Right atrium auricular region (tissue), 2 donors: ENCODE data around the gene STXBP2. TPM values are rescaled to one million over a fixed set of nuclear protein-coding genes. Genes with fewer than 3 reads are reported as not detected.

ENCODE experiments used
- DNase-seq: peaks from one replicate; pipeline ENCODE4 v3.0.0-alpha.2; 2019; ENCODE audit warnings: low spot score
- H3K27ac ChIP-seq, 2 donors: fragments of 200-600 bp; sonication (generic); 1 replicate in 1 of 2; 2 replicates in 1 of 2; pipeline ENCODE4 v1.5.1; 2016 to 2019
- H3K27me3 ChIP-seq, 2 donors: fragments of 200-600 bp; sonication (generic); one replicate each; pipeline versions ENCODE4 v1.5.1 to v1.6.0; 2017 to 2019
- H3K36me3 ChIP-seq: fragments of 200-600 bp; sonication (generic); one replicate; pipeline ENCODE4 v1.5.1; 2016
- H3K4me1 ChIP-seq, 2 donors: fragments of 200-600 bp; sonication (generic); one replicate each; pipeline versions ENCODE4 v1.5.1 to v1.6.0; 2017 to 2019
- H3K4me3 ChIP-seq, 2 donors: fragments of 200-600 bp; sonication (generic); 1 replicate in 1 of 2; 2 replicates in 1 of 2; pipeline ENCODE4 v1.5.1; 2017 to 2019; ENCODE audit warnings: mild to moderate bottlenecking in 1 of 2, moderate library complexity in 1 of 2
- H3K9me3 ChIP-seq, 2 donors: fragments of 200-600 bp; sonication (generic); one replicate each; pipeline ENCODE4 v1.5.1; 2019
- CTCF ChIP-seq, 2 donors: fragments of 200-600 bp; sonication (generic); IDR thresholded peaks; one replicate each; pipeline ENCODE4 v1.5.1; 2019; ENCODE audit warnings: antibody characterized with exemption in 2 of 2
- total RNA-seq, 2 donors: library from RNA; depleted of rRNA; stranded (reverse); fragments of >200 nt; gene quantifications; one replicate each; pipeline ENCODE4 v1.1.0, GENCODE V29; 2016

STXBP2 gene
- total RNA-seq, 2 donors from 2014 or later = 6.4 to 14.9 TPM

GRCh38 chr19:7685546-7686445 lies 48.9 kb downstream of the STXBP2 start:
- no peaks in the 10 kb centered on the region for H3K27me3 ChIP-seq
- no peak for DNase-seq
- H3K36me3 ChIP-seq = peaks cover 11% of the 10 kb centered on the region
- H3K4me1 ChIP-seq = peaks cover 0 to 12% of the 10 kb centered on the region in 2 donors
- H3K27ac ChIP-seq = no peak overlapping the region
- H3K4me3 ChIP-seq = no peak overlapping the region
- H3K9me3 ChIP-seq = no peaks in the 10 kb centered on the region
- TF ChIP-seq CTCF (IDR thresholded peaks at IDR 0.05) = no peak

GRCh38 chr19:7687177-7687576 lies 50.3 kb downstream of the STXBP2 start:
- Histone ChIP-seq H3K4me1 (peaks cover 0 to 1% of the 10 kb centered on the region in 2 donors), H3K27ac (no peak overlapping the region), H3K4me3 (no peak overlapping the region), H3K36me3 (peaks cover 11% of the 10 kb centered on the region), H3K27me3 (no peaks in the 10 kb centered on the region), H3K9me3 (no peaks in the 10 kb centered on the region)
- no peak for DNase-seq
- TF ChIP-seq CTCF (IDR thresholded peaks at IDR 0.05) = no peak

- no peak overlapping the region for H3K4me3 ChIP-seq
- H3K4me1 ChIP-seq = no peaks in the 10 kb centered on the region
- no peaks in the 10 kb centered on the region for H3K36me3 ChIP-seq
- H3K27me3 ChIP-seq = no peaks in the 10 kb centered on the region
- no peak for TF ChIP-seq CTCF (IDR thresholded peaks at IDR 0.05)
- no peak for DNase-seq
- H3K27ac ChIP-seq = no peak overlapping the region
- no peaks in the 10 kb centered on the region for H3K9me3 ChIP-seq
Observed at GRCh38 chr19:7689165-7689564, 52.3 kb downstream of the STXBP2 start.

GRCh38 chr19:7690779-7691258 lies 53.9 kb downstream of the STXBP2 start:
- no peak for TF ChIP-seq CTCF (IDR thresholded peaks at IDR 0.05)
- Histone ChIP-seq H3K9me3 (no peaks in the 10 kb centered on the region), H3K4me1 (no peaks in the 10 kb centered on the region), H3K27me3 (no peaks in the 10 kb centered on the region), H3K36me3 (no peaks in the 10 kb centered on the region), H3K4me3 (no peak overlapping the region), H3K27ac (no peak overlapping the region)
- DNase-seq = no peak

- Histone ChIP-seq H3K4me1 (no peaks in the 10 kb centered on the region), H3K27ac (no peak overlapping the region), H3K36me3 (no peaks in the 10 kb centered on the region), H3K9me3 (no peaks in the 10 kb centered on the region), H3K27me3 (no peaks in the 10 kb centered on the region), H3K4me3 (no peak overlapping the region)
- no peak for TF ChIP-seq CTCF (IDR thresholded peaks at IDR 0.05)
- DNase-seq = no peak
Observed at GRCh38 chr19:7691497-7691896, 54.6 kb downstream of the STXBP2 start.
